Omental fat pad (tissue), 4 donors: ENCODE results near the gene UNKL. TPM values are rescaled to one million over a fixed set of nuclear protein-coding genes. Genes with fewer than 3 reads are reported as not detected.

Experiments
- ATAC-seq: fragments of 150-250 bp; one replicate; pipeline ENCODE4 v1.9.1; 2016; ENCODE audit warnings: mild to moderate bottlenecking, moderate library complexity; ENCODE audit not compliant: low FRiP score
- DNase-seq: peaks from one replicate; pipeline ENCODE4 v3.0.0-alpha.2; 2019; ENCODE audit warnings: low spot score
- total RNA-seq, 4 donors: library from RNA; depleted of rRNA; stranded (reverse); fragments of >200 nt; gene quantifications; one replicate each; pipeline ENCODE4 v1.1.0, GENCODE V29; 2016
- TF ChIP-seq, protein P1 (sequence below), 3 donors: fragments of 450-650 bp; IDR thresholded peaks; one replicate each; pipeline ENCODE4 v1.5.1; 2016 to 2017; ENCODE audit warnings: antibody characterized with exemption in 3 of 3, mild to moderate bottlenecking in 3 of 3, moderate library complexity in 2 of 3

Gene UNKL
- total RNA-seq, 4 donors from 2014 or later, result 8.6 to 36.9 (median 14.2) TPM

- TF ChIP-seq, protein P1, sequence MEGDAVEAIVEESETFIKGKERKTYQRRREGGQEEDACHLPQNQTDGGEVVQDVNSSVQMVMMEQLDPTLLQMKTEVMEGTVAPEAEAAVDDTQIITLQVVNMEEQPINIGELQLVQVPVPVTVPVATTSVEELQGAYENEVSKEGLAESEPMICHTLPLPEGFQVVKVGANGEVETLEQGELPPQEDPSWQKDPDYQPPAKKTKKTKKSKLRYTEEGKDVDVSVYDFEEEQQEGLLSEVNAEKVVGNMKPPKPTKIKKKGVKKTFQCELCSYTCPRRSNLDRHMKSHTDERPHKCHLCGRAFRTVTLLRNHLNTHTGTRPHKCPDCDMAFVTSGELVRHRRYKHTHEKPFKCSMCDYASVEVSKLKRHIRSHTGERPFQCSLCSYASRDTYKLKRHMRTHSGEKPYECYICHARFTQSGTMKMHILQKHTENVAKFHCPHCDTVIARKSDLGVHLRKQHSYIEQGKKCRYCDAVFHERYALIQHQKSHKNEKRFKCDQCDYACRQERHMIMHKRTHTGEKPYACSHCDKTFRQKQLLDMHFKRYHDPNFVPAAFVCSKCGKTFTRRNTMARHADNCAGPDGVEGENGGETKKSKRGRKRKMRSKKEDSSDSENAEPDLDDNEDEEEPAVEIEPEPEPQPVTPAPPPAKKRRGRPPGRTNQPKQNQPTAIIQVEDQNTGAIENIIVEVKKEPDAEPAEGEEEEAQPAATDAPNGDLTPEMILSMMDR (IDR thresholded peaks at IDR 0.05), result no peak
- DNase-seq, result no peak
- no peak for ATAC-seq
Measured at GRCh38 chr16:1327619-1327947, 86.9 kb downstream of the UNKL start.

DNA sequence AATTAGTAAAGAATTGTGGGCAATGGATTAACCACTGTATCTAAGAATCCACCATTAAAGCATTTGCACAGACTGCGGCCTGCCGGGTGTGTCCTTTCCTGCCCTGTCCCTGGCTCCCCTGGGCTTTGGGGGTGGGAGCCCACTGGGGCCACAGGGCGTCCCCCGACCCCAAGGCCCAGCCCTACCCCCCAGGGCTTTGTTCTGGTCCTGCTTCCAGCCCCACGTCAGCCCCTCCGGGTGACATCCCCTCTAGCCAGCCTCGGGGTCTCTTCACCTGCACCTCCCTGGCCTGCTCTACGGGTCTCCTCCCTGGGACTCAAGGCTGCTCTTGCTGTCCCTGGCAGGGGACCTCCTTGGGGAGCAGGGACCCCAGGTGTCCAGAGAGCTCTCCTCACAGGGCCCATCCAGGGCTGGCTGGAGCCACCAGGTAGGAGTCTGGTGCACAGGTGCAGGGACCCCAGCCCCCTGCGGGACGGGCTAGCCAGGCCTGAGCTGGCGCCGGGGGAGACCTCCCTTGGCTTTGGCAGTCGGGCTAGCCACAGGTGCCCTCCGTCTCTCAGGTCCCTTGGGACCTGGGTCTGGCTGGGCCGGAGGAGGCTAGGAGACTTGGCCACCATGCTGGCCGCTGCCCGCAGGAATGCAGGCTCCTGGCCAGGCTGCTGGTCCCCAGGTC is 87.4 kb downstream of the UNKL start:
- DNase-seq (no peak), ATAC-seq (no peak)
- TF ChIP-seq, protein P1 (IDR thresholded peaks at IDR 0.05), result no peak

- TF ChIP-seq, protein P1 (IDR thresholded peaks at IDR 0.05), result no peak
- DNase-seq, result no peak
- no peak for ATAC-seq
Measured at GRCh38 chr16:1326391-1326790, 88.1 kb downstream of the UNKL start.

DNA sequence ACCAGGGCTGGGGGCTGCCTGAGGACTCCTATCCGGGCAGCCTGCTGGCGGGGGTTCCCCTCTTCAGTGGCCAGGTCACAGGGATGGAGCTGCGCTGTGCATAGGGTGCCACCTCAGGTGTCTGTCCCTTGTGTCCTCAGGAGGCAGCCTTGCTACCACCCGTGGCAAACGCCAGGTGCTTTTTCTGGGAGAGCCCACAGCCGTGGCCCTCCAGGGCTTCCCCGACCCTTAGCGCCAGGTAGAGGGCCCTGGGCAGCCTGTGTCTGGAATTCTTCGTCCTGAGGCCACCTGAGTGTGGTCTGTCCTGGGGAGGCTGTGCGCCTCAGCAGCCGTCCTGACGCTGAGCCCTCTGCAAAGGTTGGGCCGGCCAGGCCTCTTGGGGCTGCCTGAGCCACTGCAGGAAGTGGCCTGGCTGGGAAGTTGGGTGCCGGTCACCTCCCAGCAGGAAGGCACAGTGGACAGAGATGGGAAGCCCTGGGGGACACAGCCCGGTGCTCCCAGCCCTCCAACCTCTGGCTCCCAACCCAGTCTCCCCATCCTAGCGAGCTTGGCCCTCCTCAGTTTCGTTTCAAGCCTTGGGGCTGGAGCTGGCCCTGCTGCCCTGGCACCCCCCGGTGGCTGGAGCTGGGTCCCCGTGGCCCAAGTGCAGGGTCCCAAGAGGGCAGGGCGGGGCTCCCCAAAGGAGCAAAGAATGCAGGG is 88.7 kb downstream of the UNKL start:
- ATAC-seq, result peak; percentile 13
- TF ChIP-seq, protein P1 (IDR thresholded peaks at IDR 0.05), result no peak
- DNase-seq, result no peak

GRCh38 chr16:1325261-1325660 is 89.2 kb downstream of the UNKL start:
- DNase-seq, result no peak
- TF ChIP-seq, protein P1 (IDR thresholded peaks at IDR 0.05), result no peak
- no peak for ATAC-seq

DNA sequence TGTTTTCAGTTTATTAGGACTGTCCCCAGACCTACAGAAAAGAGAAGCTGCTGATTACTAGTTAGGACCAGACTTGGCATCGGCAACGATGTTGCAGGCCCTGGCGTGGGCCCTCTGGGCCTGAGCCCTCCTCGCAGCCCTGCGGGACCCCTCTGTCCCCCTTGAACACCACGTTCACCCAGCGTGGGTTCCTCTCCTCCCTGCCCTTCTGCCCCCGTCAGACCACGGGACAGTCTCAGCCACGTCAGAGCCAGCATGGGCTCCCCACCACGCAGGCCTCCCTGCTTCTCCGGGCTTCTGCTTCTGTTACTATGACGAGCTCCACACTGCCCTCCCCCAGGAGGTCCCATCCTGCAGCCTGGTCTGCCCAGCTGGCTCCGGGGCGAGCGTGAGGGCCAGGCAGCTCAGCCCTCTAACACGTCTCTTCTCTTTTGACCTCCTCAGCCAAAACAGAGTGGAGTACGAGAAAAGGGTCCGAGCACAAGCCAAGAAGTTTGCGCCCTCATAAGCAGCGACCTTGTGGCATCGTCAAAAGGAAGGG is 90.1 kb downstream of the UNKL start:
- TF ChIP-seq, protein P1 (IDR thresholded peaks at IDR 0.05), result no peak
- DNase-seq (no peak), ATAC-seq (no peak)
